Endodermal cell (in vitro differentiated cells): ENCODE results near the gene B4GALT3. TPM values are rescaled to one million over a fixed set of nuclear protein-coding genes. Genes with fewer than 3 reads are reported as not detected.

ENCODE experiments used
- DNase-seq: peaks from one replicate; pipeline ENCODE4 v3.0.0-alpha.2; 2017
- H3K27ac ChIP-seq: 2 replicates; pipeline ENCODE4 v1.5.1; 2013; ENCODE audit warnings: mild to moderate bottlenecking, low read depth, low read length, moderate library complexity
- H3K27me3 ChIP-seq: 2 replicates; pipeline ENCODE4 v1.6.1; 2013; ENCODE audit warnings: mild to moderate bottlenecking, low read length, moderate library complexity; ENCODE audit not compliant: insufficient read depth, control insufficient read depth, poor library complexity, severe bottlenecking
- H3K36me3 ChIP-seq: 2 replicates; pipeline ENCODE4 v1.7.0; 2013; ENCODE audit warnings: mild to moderate bottlenecking, low read length, moderate library complexity; ENCODE audit not compliant: control insufficient read depth, insufficient read depth
- H3K4me1 ChIP-seq: one replicate; pipeline ENCODE4 v1.7.0; 2013; ENCODE audit warnings: low read length; ENCODE audit not compliant: control insufficient read depth, insufficient read depth
- H3K4me3 ChIP-seq: 2 replicates; pipeline ENCODE4 v1.5.1; 2013; ENCODE audit warnings: mild to moderate bottlenecking, low read length, moderate library complexity
- H3K9ac ChIP-seq: 2 replicates; pipeline ENCODE4 v1.6.1; 2013; ENCODE audit warnings: mild to moderate bottlenecking, low read length, moderate library complexity; ENCODE audit not compliant: poor library complexity, severe bottlenecking; ENCODE audit errors: extremely low read depth
- H3K9me3 ChIP-seq: 2 replicates; pipeline ENCODE4 v1.6.1; 2013; ENCODE audit warnings: mild to moderate bottlenecking, low read length, moderate library complexity; ENCODE audit not compliant: control insufficient read depth
- H3K27ac Mint-ChIP-seq: 2 replicates; pipeline ENCODE4 v1.8.0; 2020; ENCODE audit warnings: mixed read lengths
- H3K27me3 Mint-ChIP-seq: 2 replicates; pipeline ENCODE4 v1.8.0; 2021; ENCODE audit warnings: mild to moderate bottlenecking, mixed read lengths; ENCODE audit not compliant: insufficient read depth
- H3K36me3 Mint-ChIP-seq: 2 replicates; pipeline ENCODE4 v1.8.0; 2020; ENCODE audit warnings: low read depth, mixed read lengths
- H3K4me1 Mint-ChIP-seq: 2 replicates; pipeline ENCODE4 v1.8.0; 2020; ENCODE audit warnings: mixed read lengths
- H3K4me3 Mint-ChIP-seq: 2 replicates; pipeline ENCODE4 v1.8.0; 2020; ENCODE audit warnings: mild to moderate bottlenecking, moderate library complexity, mixed read lengths
- H3K9me3 Mint-ChIP-seq: 2 replicates; pipeline ENCODE4 v1.8.0; 2020; ENCODE audit warnings: mild to moderate bottlenecking, mixed read lengths
- WGBS, 2 experiments: methylation state at CpG; one replicate each; pipeline versions ENCODE4 v1.1.5 to v1.1.7; 2013; ENCODE audit warnings: missing lambda C conversion rate in 2 of 2, mixed read lengths in 1 of 2; ENCODE audit not compliant: insufficient coverage in 1 of 2, insufficient read length in 1 of 2; 5-methylcytosine and 5-hydroxymethylcytosine counted together
- total RNA-seq, 2 donors: library from RNA; stranded (reverse); fragmentation: NEBNext Ultra II Directional in 1 of 2; extraction: Animal tissue kit (Norgen Biotek cat#: 25700) in 1 of 2; gene quantifications; 2 replicates in 1 of 2; 3 replicates in 1 of 2; pipeline ENCODE4 v1.2.1, GENCODE V29; 2021
- TF ChIP-seq, protein P1 (sequence below): fragments of 200-600 bp; sonication (generic); conservative IDR thresholded peaks from 2 replicates; pipeline ENCODE4 v1.5.0; 2021; ENCODE audit warnings: antibody characterized with exemption, mild to moderate bottlenecking

Gene B4GALT3
- total RNA-seq, 2 donors from 2014 or later = 30.4 to 37.9 TPM

GRCh38 chr1:161165742-161166668, 11.3 kb downstream of the B4GALT3 start, which contains the start of gene PPOX:
PPOX (plus strand) TSS chr1:161166426; CDS start chr1:161166848, 422 bp downstream.
- TF ChIP-seq, protein P1, sequence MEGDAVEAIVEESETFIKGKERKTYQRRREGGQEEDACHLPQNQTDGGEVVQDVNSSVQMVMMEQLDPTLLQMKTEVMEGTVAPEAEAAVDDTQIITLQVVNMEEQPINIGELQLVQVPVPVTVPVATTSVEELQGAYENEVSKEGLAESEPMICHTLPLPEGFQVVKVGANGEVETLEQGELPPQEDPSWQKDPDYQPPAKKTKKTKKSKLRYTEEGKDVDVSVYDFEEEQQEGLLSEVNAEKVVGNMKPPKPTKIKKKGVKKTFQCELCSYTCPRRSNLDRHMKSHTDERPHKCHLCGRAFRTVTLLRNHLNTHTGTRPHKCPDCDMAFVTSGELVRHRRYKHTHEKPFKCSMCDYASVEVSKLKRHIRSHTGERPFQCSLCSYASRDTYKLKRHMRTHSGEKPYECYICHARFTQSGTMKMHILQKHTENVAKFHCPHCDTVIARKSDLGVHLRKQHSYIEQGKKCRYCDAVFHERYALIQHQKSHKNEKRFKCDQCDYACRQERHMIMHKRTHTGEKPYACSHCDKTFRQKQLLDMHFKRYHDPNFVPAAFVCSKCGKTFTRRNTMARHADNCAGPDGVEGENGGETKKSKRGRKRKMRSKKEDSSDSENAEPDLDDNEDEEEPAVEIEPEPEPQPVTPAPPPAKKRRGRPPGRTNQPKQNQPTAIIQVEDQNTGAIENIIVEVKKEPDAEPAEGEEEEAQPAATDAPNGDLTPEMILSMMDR = peak; percentile 63
- Mint-ChIP-seq H3K27ac (peak within 1 kb of the TSS; percentile 95), H3K9me3 (no peaks in the 10 kb centered on the region), H3K4me3 (peak within 1 kb of the TSS; percentile 85), H3K4me1 (peaks cover 15% of the 10 kb centered on the region), H3K36me3 (peaks cover 28% of the 10 kb centered on the region), H3K27me3 (no peaks in the 10 kb centered on the region)
- peak within 1 kb of the TSS; percentile 78 for H3K27ac ChIP-seq
- H3K4me1 ChIP-seq = peaks cover 5% of the 10 kb centered on the region
- peak within 1 kb of the TSS; percentile 69 for H3K9ac ChIP-seq
- H3K36me3 ChIP-seq = peaks cover 50% of the 10 kb centered on the region
- DNase-seq = peak; percentile 99
- H3K27me3 ChIP-seq = no peaks in the 10 kb centered on the region
- H3K4me3 ChIP-seq = peak within 1 kb of the TSS; percentile 94
- WGBS, 2 experiments = 1 to 2% methylated on average over 35 to 54 of the region's 54 CpGs
- H3K9me3 ChIP-seq = no peaks in the 10 kb centered on the region

GRCh38 chr1:161164901-161165610, 12.3 kb downstream of the B4GALT3 start:
- no peak overlapping the region for H3K27ac ChIP-seq
- DNase-seq = no peak
- peak overlapping the region; percentile 69 for H3K9ac ChIP-seq
- no peaks in the 10 kb centered on the region for H3K9me3 ChIP-seq
- no peak overlapping the region for H3K27ac Mint-ChIP-seq
- no peaks in the 10 kb centered on the region for H3K9me3 Mint-ChIP-seq
- H3K4me3 Mint-ChIP-seq = peak overlapping the region; percentile 85
- peaks cover 44% of the 10 kb centered on the region for H3K36me3 ChIP-seq
- H3K36me3 Mint-ChIP-seq = peaks cover 26% of the 10 kb centered on the region
- H3K4me1 Mint-ChIP-seq = peaks cover 19% of the 10 kb centered on the region
- TF ChIP-seq, protein P1 = no peak
- H3K27me3 ChIP-seq = no peaks in the 10 kb centered on the region
- H3K27me3 Mint-ChIP-seq = no peaks in the 10 kb centered on the region
- peaks cover 5% of the 10 kb centered on the region for H3K4me1 ChIP-seq
- peak overlapping the region; percentile 94 for H3K4me3 ChIP-seq
- WGBS, 2 experiments = 88 to 94% methylated on average over 8 to 12 of the region's 14 CpGs

DNA sequence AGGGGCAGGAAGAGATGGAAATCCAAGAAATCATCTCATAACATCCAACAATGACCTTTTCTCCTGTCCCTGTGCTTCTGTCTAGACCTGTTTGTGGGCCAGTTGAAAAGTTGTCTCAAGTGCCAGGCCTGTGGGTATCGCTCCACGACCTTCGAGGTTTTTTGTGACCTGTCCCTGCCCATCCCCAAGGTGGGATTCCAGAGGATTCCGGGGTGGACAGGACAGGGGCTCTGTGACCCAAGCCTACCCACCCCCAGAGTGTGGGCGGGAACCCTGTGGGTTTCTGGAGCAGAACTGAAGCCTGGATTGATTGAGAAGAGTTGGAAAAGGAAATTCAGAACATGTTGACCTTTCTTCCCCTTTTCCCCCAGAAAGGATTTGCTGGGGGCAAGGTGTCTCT, 13.5 kb downstream of the B4GALT3 start:
- DNase-seq = no peak
- TF ChIP-seq, protein P1 = no peak
- Histone ChIP-seq H3K4me3 (no peak overlapping the region), H3K27me3 (no peaks in the 10 kb centered on the region), H3K36me3 (peaks cover 36% of the 10 kb centered on the region), H3K9me3 (no peaks in the 10 kb centered on the region), H3K27ac (no peak overlapping the region), H3K9ac (no peak overlapping the region), H3K4me1 (peaks cover 5% of the 10 kb centered on the region)
- H3K27me3 Mint-ChIP-seq = no peaks in the 10 kb centered on the region
- H3K27ac Mint-ChIP-seq = no peak overlapping the region
- no peaks in the 10 kb centered on the region for H3K9me3 Mint-ChIP-seq
- WGBS, 2 experiments = 89 to 92% methylated on average over 2 to 5 of the region's 5 CpGs
- H3K4me3 Mint-ChIP-seq = no peak overlapping the region
- peaks cover 20% of the 10 kb centered on the region for H3K36me3 Mint-ChIP-seq
- H3K4me1 Mint-ChIP-seq = peaks cover 24% of the 10 kb centered on the region
